ENCODE data around the gene MARF1.
"Not testable (repeated sequence)": the region's sequence is repeated elsewhere in the genome, so short reads cannot be mapped to it uniquely, and the experiment has no call there.

Gene MARF1

GRCh38 chr16:15631730-15632409, 11.1 kb downstream of the MARF1 start:
- DNase-seq (ENCODE audit: low read depth in 2 of 2), result no peak

- DNase-seq (ENCODE audit: low read depth in 2 of 2), result no peak
Measured at GRCh38 chr16:15621889-15622288, 21.1 kb downstream of the MARF1 start.

- DNase-seq (ENCODE audit: low read depth in 2 of 2), result no peak
Measured at GRCh38 chr16:15621456-15621855, 21.5 kb downstream of the MARF1 start.

GRCh38 chr16:15620611-15621195, 22.3 kb downstream of the MARF1 start:
- DNase-seq (ENCODE audit: low read depth in 2 of 2), result no peak

GRCh38 chr16:15618392-15618791, 24.6 kb downstream of the MARF1 start:
- no peak for DNase-seq (ENCODE audit: low read depth in 2 of 2)

GRCh38 chr16:15617901-15618300, 25.1 kb downstream of the MARF1 start:
- DNase-seq (ENCODE audit: low read depth in 2 of 2), result no peak

GRCh38 chr16:15616475-15617165, 26.3 kb downstream of the MARF1 start:
- no peak for DNase-seq (ENCODE audit: low read depth in 2 of 2)

GRCh38 chr16:15616012-15616411, 26.9 kb downstream of the MARF1 start:
- no peak for DNase-seq (ENCODE audit: low read depth in 2 of 2)

- DNase-seq (ENCODE audit: low read depth in 2 of 2), result no peak
Measured at GRCh38 chr16:15613676-15614075, 29.3 kb downstream of the MARF1 start.

- DNase-seq (ENCODE audit: low read depth in 2 of 2), result no peak
Measured at GRCh38 chr16:15611610-15612009, 31.3 kb downstream of the MARF1 start.

- no peak for DNase-seq (ENCODE audit: low read depth in 2 of 2)
Measured at GRCh38 chr16:15610369-15610871, 32.5 kb downstream of the MARF1 start.

- DNase-seq (ENCODE audit: low read depth in 2 of 2), result no peak
Measured at GRCh38 chr16:15609286-15609649, 33.7 kb downstream of the MARF1 start.

- no peak for DNase-seq (ENCODE audit: low read depth in 2 of 2)
Measured at GRCh38 chr16:15608398-15609285, 34.3 kb downstream of the MARF1 start.

GRCh38 chr16:15607700-15608396, 35.1 kb downstream of the MARF1 start:
- no peak for DNase-seq (ENCODE audit: low read depth in 2 of 2)

- DNase-seq (ENCODE audit: low read depth in 2 of 2), result not testable (repeated sequence)
Measured at GRCh38 chr16:15607221-15607699, 35.7 kb downstream of the MARF1 start.

GRCh38 chr16:15606518-15607220, 36.3 kb downstream of the MARF1 start:
- no peak for DNase-seq (ENCODE audit: low read depth in 2 of 2)

- DNase-seq (ENCODE audit: low read depth in 2 of 2), result no peak
Measured at GRCh38 chr16:15605839-15606517, 37.0 kb downstream of the MARF1 start.

GRCh38 chr16:15604460-15605440, 38.2 kb downstream of the MARF1 start:
- no peak for DNase-seq (ENCODE audit: low read depth in 2 of 2)

All from stimulated activated CD8-positive, alpha-beta memory T cell treated with anti-CD3 and anti-CD28 coated beads, Interleukin-7, amount 100 ng/mL, for 4 hours (primary cell).